ENCODE data around the gene ISY1. TPM values are rescaled to one million over a fixed set of nuclear protein-coding genes. Genes with fewer than 3 reads are reported as not detected.

The ISY1 gene
- total and polyA plus RNA-seq, 2 donors (not counting 1 experiment from before 2014, with no cell fraction given): 26.4 to 49.6 TPM

DNA sequence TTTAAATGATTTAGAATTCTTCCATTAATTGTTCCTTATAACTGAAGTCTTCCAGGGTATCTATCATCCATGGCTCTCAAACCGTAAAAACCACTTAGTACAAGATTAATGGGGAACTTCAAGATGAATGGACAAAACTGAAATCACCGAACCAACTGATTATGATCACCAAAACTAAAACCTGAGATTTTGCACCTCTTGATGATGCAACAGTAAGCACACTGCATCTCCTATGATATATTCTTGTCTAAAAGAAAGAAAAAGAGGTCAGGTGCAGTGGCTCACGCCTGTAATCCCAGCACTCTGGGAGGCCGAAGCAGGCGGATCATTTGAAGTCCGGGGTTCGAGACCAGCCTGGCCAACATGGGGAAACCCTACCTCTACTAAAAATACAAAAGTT is 3.6 kb upstream of the ISY1 start:
- H2AFZ ChIP-seq (ENCODE audit: insufficient read depth, low read depth, low read length, poor library complexity, severe bottlenecking): no peak overlapping the region
- no peaks in the 10 kb centered on the region for H3K9me3 ChIP-seq (ENCODE audit: control extremely low read depth in 1 of 3, control insufficient read depth in 2 of 3, insufficient read depth in 1 of 3, low read length in 2 of 3)
- no peak overlapping the region for H3K4me3 Mint-ChIP-seq
- ChIA-PET POLR2A (interaction anchor here (0.6 to 0.7 kb wide), 2 partner anchors 19 to 81 kb away, joined by 3 read pairs; no protein-coding TSS in a partner anchor), CTCF (interaction anchor here (0.7 to 1.2 kb wide), 2 partner anchors 85 to 140 kb away, joined by 3 read pairs; partner anchors contain the start of gene COPG1)
- no peak overlapping the region for H3K27ac ChIP-seq (ENCODE audit: low read length in 2 of 2)
- 93% methylated on average over 5 of the region's 7 CpGs for WGBS (ENCODE audit: insufficient coverage)
- TF ChIP-seq, protein P1, sequence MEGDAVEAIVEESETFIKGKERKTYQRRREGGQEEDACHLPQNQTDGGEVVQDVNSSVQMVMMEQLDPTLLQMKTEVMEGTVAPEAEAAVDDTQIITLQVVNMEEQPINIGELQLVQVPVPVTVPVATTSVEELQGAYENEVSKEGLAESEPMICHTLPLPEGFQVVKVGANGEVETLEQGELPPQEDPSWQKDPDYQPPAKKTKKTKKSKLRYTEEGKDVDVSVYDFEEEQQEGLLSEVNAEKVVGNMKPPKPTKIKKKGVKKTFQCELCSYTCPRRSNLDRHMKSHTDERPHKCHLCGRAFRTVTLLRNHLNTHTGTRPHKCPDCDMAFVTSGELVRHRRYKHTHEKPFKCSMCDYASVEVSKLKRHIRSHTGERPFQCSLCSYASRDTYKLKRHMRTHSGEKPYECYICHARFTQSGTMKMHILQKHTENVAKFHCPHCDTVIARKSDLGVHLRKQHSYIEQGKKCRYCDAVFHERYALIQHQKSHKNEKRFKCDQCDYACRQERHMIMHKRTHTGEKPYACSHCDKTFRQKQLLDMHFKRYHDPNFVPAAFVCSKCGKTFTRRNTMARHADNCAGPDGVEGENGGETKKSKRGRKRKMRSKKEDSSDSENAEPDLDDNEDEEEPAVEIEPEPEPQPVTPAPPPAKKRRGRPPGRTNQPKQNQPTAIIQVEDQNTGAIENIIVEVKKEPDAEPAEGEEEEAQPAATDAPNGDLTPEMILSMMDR (IDR thresholded peaks at IDR 0.05): no peak
- TF ChIP-seq EZH2 (IDR thresholded peaks at IDR 0.05; ENCODE audit: borderline replicate concordance, insufficient read depth, low read depth, low read length, poor library complexity, severe bottlenecking): no peak
- H4K20me1 ChIP-seq (ENCODE audit: control insufficient read depth, insufficient read depth, low read length, poor library complexity, severe bottlenecking): peaks cover 19% of the 10 kb centered on the region
- H3K9me3 Mint-ChIP-seq (ENCODE audit: insufficient read depth): no peaks in the 10 kb centered on the region
- peaks cover 14 to 20% of the 10 kb centered on the region in 2 donors for H3K4me1 ChIP-seq (ENCODE audit: control insufficient read depth in 2 of 2, insufficient read depth in 2 of 2, low read length in 2 of 2)
- DNase-seq (no peak), ATAC-seq (ENCODE audit: low read depth) (no peak)
- intact Hi-C loops (cut with micrococcal nuclease): no loop called here
- no peak overlapping the region for H3K4me3 ChIP-seq (ENCODE audit: control extremely low read depth in 1 of 5, extremely low read depth in 1 of 5, insufficient read depth in 1 of 5, low read depth in 2 of 5, low read length in 4 of 5)
- peaks cover 15% of the 10 kb centered on the region for H3K79me2 ChIP-seq (ENCODE audit: control insufficient read depth, insufficient read depth, low read length)
- no peaks in the 10 kb centered on the region for H3K27me3 ChIP-seq (replicated peaks in 1 of 4; ENCODE audit: control extremely low read depth in 1 of 4, control insufficient read depth in 3 of 4, insufficient read depth in 4 of 4, low read length in 3 of 4)
- H3K36me3 ChIP-seq (replicated peaks in 1 of 2; ENCODE audit: control extremely low read depth in 1 of 2, control insufficient read depth in 1 of 2, extremely low read depth in 1 of 2, insufficient read depth in 2 of 2, low read length in 1 of 2): peaks cover 0 to 30% of the 10 kb centered on the region in 2 experiments
- no peaks in the 10 kb centered on the region for H3K27me3 Mint-ChIP-seq
- H3K27ac Mint-ChIP-seq: peak overlapping the region; percentile 12
- H3K4me2 ChIP-seq (replicated peaks; ENCODE audit: low read depth, low read length, poor library complexity, severe bottlenecking): no peak overlapping the region
- H3K4me1 Mint-ChIP-seq: peaks cover 33% of the 10 kb centered on the region
- no peak overlapping the region for H3K9ac ChIP-seq (ENCODE audit: low read length)

DNA sequence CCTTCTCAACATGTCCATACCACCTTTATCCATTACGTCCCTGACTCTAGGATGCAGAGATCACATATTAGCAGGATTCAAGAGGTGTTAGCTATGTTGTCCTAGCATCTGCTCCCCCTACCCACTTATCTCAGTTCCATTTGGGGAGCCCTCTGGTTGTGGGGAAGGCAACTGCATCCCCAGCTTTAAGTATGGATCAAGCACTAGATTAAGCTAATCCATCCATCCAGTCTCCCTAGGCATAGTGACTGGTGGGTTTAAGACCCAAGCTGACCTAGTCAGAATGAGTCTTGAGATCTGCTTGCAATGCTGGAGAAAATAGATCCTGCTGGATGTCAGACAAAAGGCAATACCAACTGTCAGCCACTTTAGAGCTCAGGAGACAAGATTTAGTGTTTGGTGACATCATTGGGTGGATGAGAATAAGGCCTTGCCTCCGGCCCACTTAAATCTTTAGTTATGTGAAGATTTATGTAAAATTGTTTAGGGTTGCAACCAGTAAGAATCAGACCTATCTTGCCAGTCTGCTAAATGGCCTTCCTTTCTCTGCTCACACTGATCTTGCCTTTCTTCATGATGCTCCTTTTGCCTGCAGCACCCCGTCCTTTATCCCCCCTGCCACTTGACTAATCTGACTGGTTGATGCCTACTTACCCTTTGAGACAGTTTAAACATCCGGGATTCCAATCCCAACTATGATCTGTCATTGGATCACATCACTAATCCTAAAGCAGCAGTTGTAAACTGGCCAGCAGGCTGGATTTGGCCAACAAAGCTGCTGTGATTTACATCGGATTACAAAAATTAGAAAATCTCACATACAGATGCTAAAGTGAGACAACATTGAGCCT is 2.1 kb upstream of the ISY1 start:
- H3K27me3 Mint-ChIP-seq: no peaks in the 10 kb centered on the region
- 92% methylated on average over 2 of the region's 5 CpGs for WGBS (ENCODE audit: insufficient coverage)
- H3K4me1 ChIP-seq (ENCODE audit: control insufficient read depth in 2 of 2, insufficient read depth in 2 of 2, low read length in 2 of 2): peaks cover 18 to 24% of the 10 kb centered on the region in 2 donors
- CTCF ChIA-PET: interaction anchor here (1.0 to 3.1 kb wide), 15 partner anchors 9 to 153 kb away, joined by 3 to 70 read pairs (median 8); partner anchors contain the start of genes CNBP and COPG1
- intact Hi-C loops (cut with micrococcal nuclease): no loop called here
- H3K4me3 ChIP-seq (ENCODE audit: control extremely low read depth in 1 of 5, extremely low read depth in 1 of 5, insufficient read depth in 1 of 5, low read depth in 2 of 5, low read length in 4 of 5): no peak overlapping the region
- H3K27me3 ChIP-seq (replicated peaks in 1 of 4; ENCODE audit: control extremely low read depth in 1 of 4, control insufficient read depth in 3 of 4, insufficient read depth in 4 of 4, low read length in 3 of 4): no peaks in the 10 kb centered on the region
- peak overlapping the region in 1 of 2 donors; percentile 47 for H3K27ac ChIP-seq (ENCODE audit: low read length in 2 of 2)
- H3K4me1 Mint-ChIP-seq: peaks cover 40% of the 10 kb centered on the region
- H4K20me1 ChIP-seq (ENCODE audit: control insufficient read depth, insufficient read depth, low read length, poor library complexity, severe bottlenecking): peaks cover 13% of the 10 kb centered on the region
- H3K4me2 ChIP-seq (replicated peaks; ENCODE audit: low read depth, low read length, poor library complexity, severe bottlenecking): no peak overlapping the region
- no peaks in the 10 kb centered on the region for H3K9me3 Mint-ChIP-seq (ENCODE audit: insufficient read depth)
- H3K9ac ChIP-seq (ENCODE audit: low read length): no peak overlapping the region
- no peaks in the 10 kb centered on the region for H3K9me3 ChIP-seq (ENCODE audit: control extremely low read depth in 1 of 3, control insufficient read depth in 2 of 3, insufficient read depth in 1 of 3, low read length in 2 of 3)
- peaks cover 19% of the 10 kb centered on the region for H3K79me2 ChIP-seq (ENCODE audit: control insufficient read depth, insufficient read depth, low read length)
- no peak for DNase-seq
- peak overlapping the region; percentile 100 for H3K4me3 Mint-ChIP-seq
- POLR2A ChIA-PET: interaction anchor here (0.6 to 1.9 kb wide), 5 partner anchors 21 to 83 kb away, joined by 3 to 5 read pairs (median 4); partner anchors contain the start of genes CNBP and RAB43
- no peak for TF ChIP-seq EZH2 (IDR thresholded peaks at IDR 0.05; ENCODE audit: borderline replicate concordance, insufficient read depth, low read depth, low read length, poor library complexity, severe bottlenecking)
- TF ChIP-seq, protein P1 (IDR thresholded peaks at IDR 0.05): no peak
- peak overlapping the region; percentile 80 for H3K27ac Mint-ChIP-seq
- H3K36me3 ChIP-seq (replicated peaks in 1 of 2; ENCODE audit: control extremely low read depth in 1 of 2, control insufficient read depth in 1 of 2, extremely low read depth in 1 of 2, insufficient read depth in 2 of 2, low read length in 1 of 2): peaks cover 0 to 30% of the 10 kb centered on the region in 2 experiments
- H2AFZ ChIP-seq (ENCODE audit: insufficient read depth, low read depth, low read length, poor library complexity, severe bottlenecking): no peak overlapping the region
- no peak for ATAC-seq (ENCODE audit: low read depth)

Measured in B cell (primary cell).